ENCODE data around the gene SEMA4D.

The SEMA4D gene

DNA sequence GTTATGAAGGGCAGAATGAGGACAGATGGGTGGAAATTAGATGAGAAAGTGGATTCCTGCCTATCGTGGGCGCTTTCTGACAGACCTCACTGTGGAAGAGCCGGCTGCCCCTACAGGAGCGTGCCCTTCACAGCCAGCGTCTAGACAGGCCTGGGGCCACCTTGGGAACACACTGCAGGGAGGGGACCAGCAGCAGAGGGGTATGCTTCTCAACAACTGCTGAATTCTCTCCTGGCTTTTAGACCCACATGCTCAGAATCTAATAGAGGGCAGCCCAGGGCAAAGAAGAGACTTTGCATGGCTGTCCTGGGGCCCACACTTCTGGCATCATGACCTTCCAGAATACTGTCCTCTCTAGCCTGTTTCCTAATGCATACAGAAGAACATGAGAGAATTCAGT is 2.1 kb upstream of the SEMA4D start:
- DNase-seq (ENCODE audit: low read depth): no peak

DNA sequence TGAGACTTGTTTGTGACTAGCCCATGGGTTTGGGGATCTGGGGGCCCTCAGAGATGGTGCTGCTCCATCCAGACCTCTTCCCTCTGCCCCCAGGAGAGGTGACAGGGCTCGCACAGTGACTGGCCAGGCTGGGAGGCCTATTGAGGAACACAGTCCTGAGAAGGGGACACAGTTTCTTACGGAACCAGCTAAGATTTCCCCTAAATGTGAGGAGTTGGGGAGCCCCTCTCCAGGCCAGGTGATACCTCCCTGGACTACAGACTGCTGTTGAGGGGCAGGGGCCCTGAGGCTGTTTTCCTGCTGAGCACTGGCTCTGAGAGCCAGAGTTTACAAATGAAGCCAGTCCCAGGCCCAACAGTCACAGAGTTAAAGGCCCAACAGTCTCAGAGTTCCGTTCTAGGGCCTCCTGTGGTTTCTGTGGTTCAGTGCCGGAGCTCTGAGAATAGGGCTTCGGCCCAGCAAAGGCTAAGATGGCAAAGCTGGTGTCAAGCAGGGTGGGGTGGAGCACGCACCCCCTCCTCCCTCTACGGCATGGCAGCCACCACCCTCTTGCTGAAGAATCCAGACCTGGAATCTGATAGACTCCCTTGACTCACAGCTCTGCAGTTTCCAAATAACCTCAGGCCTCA is 1.1 kb upstream of the SEMA4D start:
- no peak for DNase-seq (ENCODE audit: low read depth)

DNA sequence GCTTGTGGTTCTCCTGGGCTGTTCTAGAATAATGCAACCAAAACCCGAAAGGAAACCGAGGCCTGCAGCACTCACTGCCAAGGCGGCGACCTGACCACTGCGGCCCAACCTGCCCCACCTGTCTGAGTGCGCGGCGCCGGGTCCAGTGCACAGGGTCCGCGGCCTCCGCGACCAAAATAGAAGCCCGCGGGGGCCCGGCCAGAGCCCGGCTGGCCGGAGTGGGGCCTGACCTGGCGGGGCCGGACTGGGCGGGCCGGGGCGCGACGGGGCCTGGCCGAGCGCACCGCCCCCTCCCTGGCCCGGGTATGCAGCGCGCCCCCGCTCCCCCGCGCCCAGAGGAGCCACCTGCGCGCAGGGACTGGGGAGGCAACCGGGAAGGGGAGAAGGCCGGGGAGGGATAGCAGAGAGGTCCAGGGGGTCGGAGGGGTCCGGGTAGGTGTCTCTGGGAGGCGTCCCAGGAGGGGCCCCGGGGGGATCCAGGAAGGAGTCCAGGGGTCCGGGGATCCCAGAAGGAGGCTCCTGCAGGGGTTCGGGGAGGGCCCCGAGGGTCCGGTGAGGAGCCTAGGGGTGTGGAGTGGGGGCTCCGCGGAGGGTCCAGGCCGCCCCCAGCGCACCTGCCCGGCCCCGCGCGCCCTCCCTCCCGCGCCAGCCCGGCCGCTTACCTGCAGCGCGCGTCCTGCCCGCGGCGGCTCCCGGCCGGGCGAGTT is 503 bp downstream of the SEMA4D start:
- no peak for DNase-seq (ENCODE audit: low read depth)

DNA sequence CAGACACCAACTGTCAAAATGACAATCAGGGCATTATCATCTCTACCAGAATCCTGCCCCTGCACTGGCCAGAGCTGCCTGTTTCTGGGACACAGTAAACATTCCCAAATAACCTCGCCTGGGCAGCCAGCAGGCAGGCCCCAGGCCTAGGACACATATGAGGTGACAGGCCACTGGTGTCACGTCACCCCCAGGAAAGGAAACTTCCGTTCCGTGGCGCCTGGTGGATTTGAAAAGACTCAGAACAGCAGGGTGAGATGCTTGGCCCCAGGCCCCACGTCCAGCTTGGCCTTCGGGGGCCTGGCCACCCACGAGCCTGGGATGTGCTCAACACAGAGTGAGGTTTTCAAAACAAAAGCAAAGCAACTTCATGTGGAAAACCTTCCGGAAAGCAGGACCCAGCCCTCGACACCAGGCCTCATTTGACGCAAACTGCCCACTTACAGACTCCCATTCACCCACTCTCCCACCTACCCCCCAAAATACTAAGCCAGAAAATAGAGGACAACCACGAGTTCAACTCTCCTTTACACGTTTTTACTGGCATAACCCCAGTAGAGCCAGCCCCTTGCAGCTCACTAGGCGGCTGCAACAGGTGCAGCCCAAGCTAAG is 1.2 kb downstream of the SEMA4D start:
- no peak for DNase-seq (ENCODE audit: low read depth)

DNA sequence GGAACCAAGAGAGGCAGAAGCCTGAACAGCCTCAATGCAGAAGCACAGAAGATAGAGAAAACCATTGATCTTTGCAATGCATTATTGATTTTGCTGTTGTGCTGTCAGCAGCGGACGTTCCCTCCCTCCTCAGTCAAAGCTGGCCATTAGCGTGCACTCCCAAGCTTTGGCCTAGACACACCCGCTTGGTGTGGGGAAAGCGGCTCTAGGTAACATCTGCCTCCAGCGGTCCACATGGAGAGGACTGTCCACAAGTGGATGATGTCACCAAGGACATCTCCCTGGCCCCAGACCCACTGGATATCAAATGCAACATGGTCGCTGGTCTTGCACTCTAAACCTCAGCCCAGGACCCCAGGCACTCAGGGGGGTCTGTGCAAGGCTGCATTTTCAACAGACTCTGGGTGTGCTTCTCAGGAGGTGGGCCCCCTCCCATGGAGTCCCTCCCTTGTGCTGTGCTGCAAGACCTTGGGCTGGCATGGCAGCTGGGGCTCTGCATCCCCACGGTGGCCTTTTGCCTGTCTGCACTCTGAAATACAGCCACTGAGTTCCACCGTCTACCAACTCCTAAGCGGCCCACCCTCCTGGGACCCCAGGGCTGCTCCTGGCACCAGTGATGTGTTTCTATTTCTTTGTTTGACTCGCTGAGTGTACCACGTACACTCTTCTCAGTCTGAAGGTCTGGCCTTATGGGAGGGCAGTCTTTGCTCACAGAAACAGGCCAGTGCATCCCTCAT is 1.9 kb downstream of the SEMA4D start:
- no peak for DNase-seq (ENCODE audit: low read depth)

DNA sequence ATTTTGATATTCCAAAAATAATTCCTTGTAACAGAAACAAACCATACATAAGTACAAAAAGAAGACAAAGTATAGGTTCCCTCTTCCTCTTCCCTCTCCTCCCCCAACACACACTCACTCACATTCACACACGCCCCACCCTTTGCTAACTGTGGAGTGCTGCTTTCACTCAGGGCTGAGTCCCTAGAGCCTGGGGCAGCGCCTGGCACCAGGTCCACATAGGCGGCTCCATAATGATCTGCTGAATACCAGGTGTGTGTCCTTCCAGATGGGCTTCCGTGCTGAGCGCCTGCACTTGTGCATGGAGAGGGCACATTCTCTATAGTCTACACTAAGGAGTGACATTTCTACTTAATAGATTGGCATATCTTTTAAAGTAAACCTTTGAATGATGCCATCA is 3.7 kb downstream of the SEMA4D start:
- no peak for DNase-seq (ENCODE audit: low read depth)

DNA sequence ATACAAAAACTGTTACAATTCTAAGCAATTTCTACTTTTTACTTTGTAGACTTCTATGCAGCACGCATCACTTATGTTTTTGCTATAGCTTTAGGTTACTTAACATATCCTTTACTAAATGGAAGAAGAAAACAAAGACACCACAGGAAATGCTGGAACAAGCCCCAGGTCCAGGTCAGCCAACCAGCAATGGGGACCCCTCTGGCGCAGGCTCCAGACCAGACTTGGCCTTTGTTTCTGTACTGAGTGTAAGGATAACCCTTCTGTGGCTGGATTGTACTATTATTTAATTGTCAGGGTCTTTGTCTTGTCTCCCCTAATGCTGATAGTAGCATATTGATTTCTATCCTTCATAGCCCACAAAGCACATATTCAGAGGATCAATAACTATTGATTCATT is 4.2 kb downstream of the SEMA4D start:
- no peak for DNase-seq (ENCODE audit: low read depth)

DNA sequence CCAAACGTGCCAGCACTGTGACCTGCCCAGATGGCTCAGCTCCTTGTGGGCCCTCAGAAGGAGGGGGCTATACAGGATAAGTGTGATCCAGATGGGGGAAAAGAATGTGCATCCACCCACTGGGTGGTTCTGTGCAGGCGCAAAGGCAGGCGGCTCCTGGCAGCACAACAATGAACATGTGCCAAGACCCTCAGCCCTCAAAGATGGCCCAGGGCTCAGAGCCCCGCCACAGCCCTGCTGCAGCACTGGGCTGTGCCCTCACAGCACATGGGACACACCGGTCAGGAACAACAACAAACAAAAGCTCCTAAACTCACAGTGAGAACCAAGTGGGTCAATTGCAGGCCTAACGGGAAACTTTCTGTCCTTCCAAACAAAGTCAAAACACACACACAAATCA is 4.7 kb downstream of the SEMA4D start:
- DNase-seq (ENCODE audit: low read depth): no peak

DNA sequence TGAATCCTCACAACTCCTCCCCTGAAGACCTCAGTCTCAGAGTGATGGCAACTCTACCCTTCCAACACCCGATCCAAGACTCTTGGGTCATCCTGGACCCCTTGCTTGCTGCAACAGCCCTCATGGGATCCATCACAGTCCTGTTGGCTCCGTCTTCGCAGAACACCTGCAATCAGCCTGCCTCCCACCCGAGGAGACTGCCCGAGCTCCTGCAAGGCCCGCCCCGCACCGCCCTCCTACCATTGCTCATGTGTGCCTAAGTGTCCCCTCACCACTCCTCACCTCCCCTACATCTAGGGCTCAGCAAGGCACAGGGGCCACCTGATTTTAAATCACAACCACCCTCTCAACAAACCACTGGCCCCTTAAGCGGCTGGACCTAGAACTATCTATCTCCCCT is 5.3 kb downstream of the SEMA4D start:
- DNase-seq (ENCODE audit: low read depth): no peak

DNA sequence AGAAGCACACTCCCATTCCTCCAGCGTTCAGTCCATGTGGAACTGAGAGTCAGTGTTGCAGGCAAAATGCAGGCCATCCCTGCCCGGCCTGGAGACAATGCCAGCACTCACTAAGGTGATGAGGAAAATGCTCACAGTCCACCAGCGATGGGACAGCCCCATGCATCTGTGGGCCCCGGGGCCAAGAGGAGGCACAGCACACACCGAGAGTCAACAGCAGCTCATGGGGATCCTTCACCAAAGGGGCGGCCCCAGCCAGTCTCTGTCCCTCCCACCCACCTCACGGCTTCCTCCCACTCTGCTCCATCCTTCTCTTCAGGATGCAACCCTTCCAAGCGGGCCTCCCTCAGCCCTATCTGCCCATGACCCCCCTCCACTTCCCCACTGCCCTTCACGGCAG is 6.2 kb downstream of the SEMA4D start:
- DNase-seq (ENCODE audit: low read depth): no peak

DNA sequence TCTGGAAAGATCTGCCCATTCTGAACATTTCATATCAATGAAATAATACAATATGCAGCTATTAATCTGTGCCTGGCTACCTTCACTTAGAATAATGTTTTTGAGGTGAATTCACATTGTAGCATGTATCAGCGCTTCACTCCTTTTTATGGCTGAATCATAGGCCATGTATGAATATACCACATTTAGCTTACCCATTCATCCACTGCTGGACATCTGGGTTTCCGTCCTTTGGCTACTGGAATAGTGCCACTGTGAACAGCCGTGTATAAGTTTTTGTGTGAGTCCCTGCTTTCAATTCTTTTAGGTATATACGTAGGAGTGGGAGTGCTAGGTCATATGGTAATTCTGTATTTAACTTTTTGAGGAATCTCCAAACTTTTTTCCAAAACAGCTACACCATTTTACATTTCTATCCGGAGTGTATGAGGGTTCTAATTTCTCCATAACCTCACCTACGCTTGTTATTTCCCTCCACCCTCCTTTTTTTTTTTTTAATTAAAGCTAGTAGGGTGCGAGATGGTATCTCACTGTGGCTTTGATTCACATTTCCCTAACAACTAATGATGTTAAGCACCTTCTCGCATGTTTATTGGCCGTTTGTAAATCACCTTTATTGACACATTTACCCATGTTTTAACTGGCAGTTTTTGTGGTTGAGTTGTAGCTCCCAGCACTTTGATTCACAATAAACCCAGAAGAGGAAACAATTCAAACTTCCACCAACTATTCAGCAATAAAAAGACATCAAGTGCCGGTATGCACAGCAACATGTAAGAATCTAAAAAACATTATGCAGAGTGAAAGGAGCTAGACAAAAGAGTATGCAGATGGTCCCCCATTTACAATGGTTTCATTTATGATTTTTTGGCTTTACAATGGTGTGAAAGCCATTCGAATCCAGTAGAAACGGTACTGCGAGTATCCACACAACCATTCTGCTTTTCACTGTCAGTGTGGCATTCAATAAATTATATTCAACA is 8.1 kb downstream of the SEMA4D start:
- DNase-seq (ENCODE audit: low read depth): no peak

DNA sequence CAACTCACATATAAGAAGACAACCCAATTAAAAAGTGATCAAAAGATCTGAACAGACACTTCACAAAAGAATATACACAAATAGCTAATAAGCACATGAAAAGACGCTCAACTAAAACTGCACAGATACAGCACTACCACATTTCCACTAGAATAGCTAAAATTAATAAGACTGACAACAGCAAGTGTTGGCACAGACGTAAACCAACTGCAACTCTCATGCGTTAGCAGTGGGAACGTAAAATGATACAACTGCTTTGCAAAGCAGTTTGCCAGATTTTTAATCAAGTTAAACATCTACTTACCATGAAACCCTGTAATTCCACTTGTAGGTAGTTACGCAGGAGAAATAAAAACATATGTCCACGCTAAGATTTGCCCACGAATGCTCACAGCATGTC is 9.0 kb downstream of the SEMA4D start:
- no peak for DNase-seq (ENCODE audit: low read depth)

DNA sequence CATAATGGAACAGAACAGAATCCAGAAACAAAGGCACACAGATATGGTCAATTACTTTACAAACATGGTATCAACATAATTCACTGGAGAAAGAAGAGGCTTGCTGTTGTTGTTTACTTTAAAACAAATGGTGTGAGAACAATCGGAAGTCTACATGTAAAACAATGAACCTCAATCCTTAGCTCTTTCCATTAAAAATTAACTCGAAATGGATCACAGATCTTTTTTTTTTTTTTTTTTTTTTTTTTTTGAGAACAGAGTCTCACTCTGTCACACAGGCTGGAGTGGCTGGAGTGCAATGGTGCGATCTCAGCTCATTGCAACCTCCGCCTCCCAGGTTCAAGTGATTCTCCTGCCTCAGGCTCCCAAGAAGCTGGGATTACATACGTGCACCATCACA is 9.8 kb downstream of the SEMA4D start:
- no peak for DNase-seq (ENCODE audit: low read depth)

DNA sequence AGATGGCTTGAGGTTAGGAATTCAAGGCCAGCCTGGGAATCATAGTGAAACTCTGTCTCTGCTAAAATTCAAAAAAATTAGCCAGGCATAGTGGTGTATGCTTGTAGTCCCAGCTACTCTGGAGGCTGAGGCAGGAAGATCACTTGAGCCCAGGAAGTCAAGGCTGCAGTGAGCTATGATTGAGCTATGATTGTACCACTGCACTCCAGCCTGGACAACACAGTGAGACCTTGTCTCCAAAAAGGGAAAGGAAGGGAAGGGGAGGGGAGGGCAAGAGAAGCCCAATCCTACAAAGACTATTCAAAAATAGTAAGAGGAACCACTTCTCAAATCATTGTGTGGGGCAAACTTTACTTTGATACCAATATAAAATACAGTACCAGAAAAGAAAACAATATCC is 11.2 kb downstream of the SEMA4D start:
- DNase-seq (ENCODE audit: low read depth): no peak

DNA sequence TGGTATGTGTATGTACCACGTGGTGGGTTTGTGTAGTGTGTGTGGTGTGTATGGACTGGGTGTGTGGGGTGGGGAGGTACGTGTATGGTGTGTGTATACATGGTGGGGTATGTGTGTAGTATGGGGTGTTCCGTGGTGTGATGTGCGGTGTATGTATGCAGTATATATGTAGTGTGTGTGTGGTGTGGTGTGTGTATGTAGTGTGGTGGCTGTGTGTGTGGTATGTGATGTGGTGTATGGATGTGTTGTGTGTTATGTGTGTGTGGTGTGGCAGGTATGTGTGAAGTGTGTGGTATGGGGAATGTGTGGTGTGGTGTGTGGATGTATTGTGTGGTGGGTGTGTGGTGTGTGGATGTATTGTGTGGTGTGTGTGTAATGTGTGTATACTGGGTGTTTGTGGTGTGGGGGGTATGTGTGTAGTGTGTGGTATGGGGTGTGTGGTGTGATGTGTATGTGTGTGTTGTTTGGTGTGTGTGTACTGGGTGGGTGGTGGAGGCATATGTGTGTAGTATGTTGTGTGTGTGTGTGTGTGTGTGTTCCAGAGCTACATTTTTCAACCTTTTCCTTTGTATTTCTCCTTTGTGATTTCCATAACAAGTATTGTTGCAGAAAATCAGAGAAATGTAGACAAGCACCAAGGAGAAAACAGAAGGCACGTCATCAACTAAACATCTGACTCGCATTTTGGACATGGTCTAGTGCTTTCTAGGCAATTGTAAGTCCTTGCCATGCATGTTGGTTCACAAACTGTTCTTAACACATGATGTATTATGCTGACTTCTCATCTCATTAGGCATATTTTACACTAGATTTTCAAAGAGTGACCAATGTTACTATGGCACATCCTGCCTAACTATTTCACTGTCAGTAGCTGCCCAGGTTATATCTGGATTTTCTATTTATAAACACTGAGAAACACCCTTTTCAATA is 13.2 kb downstream of the SEMA4D start:
- DNase-seq (ENCODE audit: low read depth): no peak

DNA sequence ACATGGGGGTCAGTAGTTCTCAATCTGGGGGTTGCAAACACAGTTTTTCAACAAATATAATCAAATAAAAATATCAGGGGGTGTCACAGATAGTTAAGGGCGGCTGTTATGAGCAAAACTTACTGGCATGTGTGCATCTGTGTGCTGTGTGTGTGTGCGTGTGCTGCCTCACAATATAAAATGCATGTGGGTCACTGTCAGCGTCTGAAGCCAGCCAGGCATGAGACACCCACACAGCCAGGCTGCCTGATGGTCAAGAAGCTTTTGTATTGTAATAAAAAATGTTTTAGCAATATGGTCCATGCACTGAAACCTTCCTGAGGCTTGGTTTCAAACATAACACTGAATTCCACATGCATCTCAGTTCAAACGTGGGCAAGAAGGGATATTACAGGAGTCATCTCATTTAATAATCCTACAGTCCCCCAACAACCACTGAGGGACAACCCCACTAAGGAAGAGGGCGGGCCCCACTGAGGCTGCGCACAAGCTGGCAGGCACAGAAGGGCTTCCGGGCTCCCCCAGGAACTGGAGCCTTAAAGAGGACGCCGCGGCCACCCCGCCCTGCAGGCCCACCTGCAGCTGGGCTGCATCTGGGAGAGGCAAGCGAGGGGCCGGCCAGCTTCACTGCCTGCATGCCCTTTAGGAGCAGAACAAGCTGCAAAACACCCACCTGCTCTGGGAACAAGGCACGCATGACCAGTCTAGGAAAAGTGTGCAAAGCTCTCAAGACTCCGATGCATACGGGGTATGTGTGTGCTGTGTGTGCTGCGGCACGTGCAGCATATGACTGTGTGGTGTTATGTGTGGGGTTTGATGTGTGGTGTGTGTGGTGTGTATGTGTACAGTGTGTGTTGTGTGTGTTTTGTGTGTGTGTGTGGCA is 14.1 kb downstream of the SEMA4D start:
- DNase-seq (ENCODE audit: low read depth): no peak

DNA sequence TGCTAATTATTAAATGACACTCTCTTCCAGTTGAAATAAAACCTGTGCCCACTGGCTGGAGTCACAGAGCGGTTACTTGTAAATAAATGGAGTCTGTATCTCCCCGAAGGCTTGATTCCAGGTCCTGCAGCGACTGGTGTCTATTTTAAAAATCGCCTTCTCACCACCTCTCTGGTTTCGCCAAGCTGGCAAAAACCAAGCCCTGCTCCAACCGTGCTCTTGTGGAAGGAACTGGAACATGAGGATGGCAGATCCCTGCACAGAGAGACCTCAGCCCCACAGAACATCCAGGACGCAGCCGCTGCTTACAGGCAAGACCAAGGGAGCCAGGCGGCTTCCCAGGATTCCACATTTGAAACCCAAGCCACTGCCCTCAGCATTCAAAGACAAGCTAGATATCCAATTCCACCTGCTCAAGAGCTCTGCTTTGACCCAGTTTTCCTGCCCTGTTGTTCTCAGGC is 15.0 kb downstream of the SEMA4D start:
- DNase-seq (ENCODE audit: low read depth): no peak

DNA sequence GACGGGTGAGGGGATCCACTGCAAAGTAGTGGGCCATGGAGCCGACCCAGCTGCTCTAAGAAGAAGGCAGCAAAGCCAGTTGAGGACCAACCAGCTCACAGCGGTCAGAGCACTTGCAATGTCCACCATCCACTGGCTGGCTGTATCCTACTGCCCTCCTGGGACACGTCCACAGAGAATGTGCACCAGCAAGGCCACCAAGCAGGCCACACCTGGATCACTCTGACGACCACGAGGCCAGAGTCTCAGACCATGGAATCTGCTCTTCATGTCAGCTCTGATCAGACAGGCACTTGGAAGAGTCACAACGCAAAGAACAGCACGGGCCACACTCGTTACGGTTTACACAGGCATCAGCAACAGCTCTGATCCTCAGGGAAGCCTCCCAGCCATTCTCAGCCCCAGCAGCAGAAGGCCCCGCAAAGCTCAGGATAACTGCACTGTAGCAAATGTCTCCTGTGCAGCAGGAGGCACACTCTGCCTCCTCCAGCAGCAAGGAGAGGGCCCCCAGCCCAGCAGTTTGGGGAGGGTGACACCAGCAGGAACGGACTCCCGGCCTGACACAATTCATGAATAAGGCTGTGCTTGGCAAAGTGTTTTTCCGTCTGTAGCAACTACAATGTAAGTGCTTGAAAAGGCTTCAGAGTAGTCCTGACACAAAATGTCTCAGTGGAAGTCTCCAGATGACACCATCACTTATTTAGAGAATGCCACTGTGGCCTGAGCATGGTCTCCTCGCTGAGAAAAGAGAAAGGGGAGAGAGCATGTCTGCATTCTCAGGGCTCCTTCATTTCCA is 15.7 kb downstream of the SEMA4D start:
- no peak for DNase-seq (ENCODE audit: low read depth)

DNA sequence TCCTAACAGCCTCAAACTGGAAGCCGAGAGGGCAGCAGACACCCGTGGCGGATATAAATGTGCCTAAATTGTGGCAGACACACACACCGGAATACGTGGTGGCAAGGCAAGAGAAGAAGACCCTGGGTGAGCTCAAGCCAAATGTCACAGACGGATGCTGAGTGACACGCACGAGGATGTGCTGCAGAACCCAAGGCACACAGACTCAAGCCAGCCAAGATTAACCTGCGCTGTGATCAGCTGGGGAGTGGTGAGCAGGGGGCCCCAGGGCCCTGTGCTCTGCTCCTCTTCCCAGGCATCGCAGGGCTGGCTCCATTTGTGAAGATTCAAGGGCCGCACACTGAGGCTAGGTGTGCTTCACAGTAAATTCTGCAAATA is 16.4 kb downstream of the SEMA4D start:
- no peak for DNase-seq (ENCODE audit: low read depth)
